ENCODE measurements around the gene CHST10.
"Not testable (repeated sequence)": the region's sequence is repeated elsewhere in the genome, so short reads cannot be mapped to it uniquely, and the experiment has no call there.

GRCh38 chr2:100362269-100362668 lies 55.2 kb downstream of the CHST10 start:
- TF ChIP-seq NFYB (CRISPR knock-in tag; conservative IDR thresholded peaks at IDR 0.05; ENCODE audit: low read depth); SP1 (CRISPR knock-in tag; conservative IDR thresholded peaks at IDR 0.05); CTCF (IDR thresholded peaks at IDR 0.05); ZNF263 (CRISPR knock-in tag; IDR thresholded peaks at IDR 0.05; ENCODE audit: low read depth); USF1 (CRISPR knock-in tag; IDR thresholded peaks at IDR 0.05): not testable (repeated sequence)
- TF ChIP-seq, protein P1, sequence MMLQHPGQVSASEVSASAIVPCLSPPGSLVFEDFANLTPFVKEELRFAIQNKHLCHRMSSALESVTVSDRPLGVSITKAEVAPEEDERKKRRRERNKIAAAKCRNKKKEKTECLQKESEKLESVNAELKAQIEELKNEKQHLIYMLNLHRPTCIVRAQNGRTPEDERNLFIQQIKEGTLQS (CRISPR knock-in tag; conservative IDR thresholded peaks at IDR 0.05): not testable (repeated sequence)

Data from WTC11 (cell line).